ENCODE data around the gene CLCN4.

GRCh38 chrX:10177004-10177396 is 20.2 kb downstream of the CLCN4 start:
- TF ChIP-seq CTCF (IDR thresholded peaks at IDR 0.05; ENCODE audit: borderline replicate concordance, extremely low read depth, low read length, poor library complexity, severe bottlenecking) (no peak), EZH2 (IDR thresholded peaks at IDR 0.05; ENCODE audit: borderline replicate concordance, low read depth, low read length, severe bottlenecking) (no peak)

All from DND-41 (cell line).